T-helper 1 cell treated with Interleukin-12 subunit alpha and Interleukin-12 subunit beta and Interleukin-4 antibody, amounts not matched to agents 30 μg/mL and 1 μg/mL, for 36 hours (primary cell): Measurements from ENCODE around the gene PNMA1.

Source experiments
- H3K27ac Mint-ChIP-seq: one replicate; pipeline ENCODE4 v1.8.0; 2021; ENCODE audit warnings: mild to moderate bottlenecking, mixed read lengths
- H3K27me3 Mint-ChIP-seq: one replicate; pipeline ENCODE4 v1.8.0; 2021; ENCODE audit warnings: low read depth, mixed read lengths
- H3K36me3 Mint-ChIP-seq: one replicate; pipeline ENCODE4 v1.8.0; 2021; ENCODE audit warnings: low read depth, mixed read lengths
- H3K4me1 Mint-ChIP-seq: one replicate; pipeline ENCODE4 v1.8.0; 2021; ENCODE audit warnings: low read depth, mixed read lengths
- H3K4me3 Mint-ChIP-seq: one replicate; pipeline ENCODE4 v1.8.0; 2021; ENCODE audit warnings: mild to moderate bottlenecking, moderate library complexity, mixed read lengths
- H3K9me3 Mint-ChIP-seq: one replicate; pipeline ENCODE4 v1.8.0; 2021; ENCODE audit warnings: mixed read lengths

PNMA1 gene

GRCh38 chr14:73753887-73754795 lies 40.0 kb upstream of the PNMA1 start:
- Mint-ChIP-seq H3K27me3 (no peaks in the 10 kb centered on the region), H3K9me3 (no peaks in the 10 kb centered on the region), H3K27ac (peak overlapping the region; percentile 60), H3K4me1 (peaks cover 86% of the 10 kb centered on the region), H3K36me3 (peaks cover 4% of the 10 kb centered on the region), H3K4me3 (peak overlapping the region; percentile 90)

GRCh38 chr14:73753124-73753886 lies 39.1 kb upstream of the PNMA1 start:
- Mint-ChIP-seq H3K4me3 (peak overlapping the region; percentile 90), H3K27me3 (no peaks in the 10 kb centered on the region), H3K27ac (peak overlapping the region; percentile 60), H3K4me1 (peaks cover 90% of the 10 kb centered on the region), H3K9me3 (no peaks in the 10 kb centered on the region), H3K36me3 (peaks cover 4% of the 10 kb centered on the region)

- H3K27ac Mint-ChIP-seq = peak overlapping the region; percentile 60
- no peaks in the 10 kb centered on the region for H3K27me3 Mint-ChIP-seq
- peaks cover 91% of the 10 kb centered on the region for H3K4me1 Mint-ChIP-seq
- H3K36me3 Mint-ChIP-seq = peaks cover 7% of the 10 kb centered on the region
- H3K4me3 Mint-ChIP-seq = peak overlapping the region; percentile 64
- H3K9me3 Mint-ChIP-seq = no peaks in the 10 kb centered on the region
Measured at GRCh38 chr14:73752297-73752992, 38.3 kb upstream of the PNMA1 start.

GRCh38 chr14:73751157-73751691 lies 37.0 kb upstream of the PNMA1 start:
- Mint-ChIP-seq H3K36me3 (peaks cover 7% of the 10 kb centered on the region), H3K4me1 (peaks cover 90% of the 10 kb centered on the region), H3K4me3 (no peak overlapping the region), H3K27me3 (no peaks in the 10 kb centered on the region), H3K27ac (no peak overlapping the region), H3K9me3 (no peaks in the 10 kb centered on the region)

GRCh38 chr14:73750531-73750901 lies 36.3 kb upstream of the PNMA1 start:
- no peaks in the 10 kb centered on the region for H3K27me3 Mint-ChIP-seq
- H3K4me1 Mint-ChIP-seq = peaks cover 85% of the 10 kb centered on the region
- no peak overlapping the region for H3K27ac Mint-ChIP-seq
- peaks cover 3% of the 10 kb centered on the region for H3K36me3 Mint-ChIP-seq
- no peak overlapping the region for H3K4me3 Mint-ChIP-seq
- no peaks in the 10 kb centered on the region for H3K9me3 Mint-ChIP-seq

- Mint-ChIP-seq H3K36me3 (peaks cover 3% of the 10 kb centered on the region), H3K9me3 (no peaks in the 10 kb centered on the region), H3K4me3 (no peak overlapping the region), H3K4me1 (peaks cover 84% of the 10 kb centered on the region), H3K27ac (no peak overlapping the region), H3K27me3 (no peaks in the 10 kb centered on the region)
Measured at GRCh38 chr14:73749706-73750530, 35.7 kb upstream of the PNMA1 start.

GRCh38 chr14:73748858-73749357 lies 34.7 kb upstream of the PNMA1 start:
- Mint-ChIP-seq H3K36me3 (peaks cover 3% of the 10 kb centered on the region), H3K4me3 (no peak overlapping the region), H3K27ac (peak overlapping the region; percentile 47), H3K27me3 (no peaks in the 10 kb centered on the region), H3K4me1 (peaks cover 87% of the 10 kb centered on the region), H3K9me3 (no peaks in the 10 kb centered on the region)

GRCh38 chr14:73747379-73748211 lies 33.4 kb upstream of the PNMA1 start:
- Mint-ChIP-seq H3K4me3 (no peak overlapping the region), H3K27ac (peak overlapping the region; percentile 74), H3K27me3 (no peaks in the 10 kb centered on the region), H3K4me1 (peaks cover 87% of the 10 kb centered on the region), H3K9me3 (no peaks in the 10 kb centered on the region), H3K36me3 (peaks cover 5% of the 10 kb centered on the region)

GRCh38 chr14:73746520-73747378 lies 32.6 kb upstream of the PNMA1 start:
- H3K27ac Mint-ChIP-seq = peak overlapping the region; percentile 74
- no peaks in the 10 kb centered on the region for H3K9me3 Mint-ChIP-seq
- H3K4me3 Mint-ChIP-seq = no peak overlapping the region
- peaks cover 87% of the 10 kb centered on the region for H3K4me1 Mint-ChIP-seq
- peaks cover 5% of the 10 kb centered on the region for H3K36me3 Mint-ChIP-seq
- no peaks in the 10 kb centered on the region for H3K27me3 Mint-ChIP-seq

- Mint-ChIP-seq H3K27ac (peak overlapping the region; percentile 82), H3K9me3 (no peaks in the 10 kb centered on the region), H3K4me3 (no peak overlapping the region), H3K4me1 (peaks cover 87% of the 10 kb centered on the region), H3K36me3 (peaks cover 5% of the 10 kb centered on the region), H3K27me3 (no peaks in the 10 kb centered on the region)
Measured at GRCh38 chr14:73745571-73746519, 31.7 kb upstream of the PNMA1 start.

- Mint-ChIP-seq H3K36me3 (peaks cover 5% of the 10 kb centered on the region), H3K4me1 (peaks cover 88% of the 10 kb centered on the region), H3K27me3 (no peaks in the 10 kb centered on the region), H3K9me3 (no peaks in the 10 kb centered on the region), H3K4me3 (peak overlapping the region; percentile 87), H3K27ac (peak overlapping the region; percentile 82)
Measured at GRCh38 chr14:73744874-73745529, 30.8 kb upstream of the PNMA1 start.
